NOMO-1 (cell line): Measurements from ENCODE around the gene MAJIN.

ENCODE experiments used
- DNase-seq, 2 experiments: peaks; one replicate each; lab custom pipeline; 2025; ENCODE audit not compliant: unreplicated experiment in 2 of 2; lab: John Stamatoyannopoulos, UW

The MAJIN gene

DNA sequence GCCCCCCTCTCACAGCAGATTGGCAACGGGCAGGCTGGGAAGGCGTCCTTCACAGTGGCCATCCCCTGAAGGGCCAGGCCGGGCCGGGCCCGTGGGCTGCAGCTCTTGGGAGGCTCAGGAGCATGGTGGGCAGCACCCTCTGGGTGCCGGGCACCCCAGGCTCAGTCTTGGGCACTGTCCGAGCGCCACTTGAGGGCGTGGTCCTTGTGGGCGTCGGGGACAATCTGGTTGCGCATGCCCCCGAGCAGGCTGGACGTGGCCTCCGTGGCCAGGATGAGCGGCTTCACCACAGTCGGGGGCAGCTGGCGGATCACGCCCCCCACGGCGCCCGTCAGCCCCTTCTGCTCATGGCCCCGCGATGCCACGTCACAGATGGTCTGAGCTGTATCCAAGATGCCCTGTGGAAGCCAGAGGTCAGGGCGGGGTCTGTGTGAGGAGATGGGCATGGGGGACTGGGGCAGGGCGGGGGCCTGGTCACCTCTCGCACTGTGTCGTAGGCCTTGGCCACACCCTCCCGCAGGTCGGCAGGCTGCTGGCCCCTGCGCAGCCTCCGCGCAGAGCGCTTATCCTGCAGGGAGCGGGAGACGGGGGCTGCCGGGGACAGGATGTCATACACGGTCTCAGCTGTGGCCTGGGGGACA, 77.0 kb downstream of the MAJIN start:
- DNase-seq, result no peak

DNA sequence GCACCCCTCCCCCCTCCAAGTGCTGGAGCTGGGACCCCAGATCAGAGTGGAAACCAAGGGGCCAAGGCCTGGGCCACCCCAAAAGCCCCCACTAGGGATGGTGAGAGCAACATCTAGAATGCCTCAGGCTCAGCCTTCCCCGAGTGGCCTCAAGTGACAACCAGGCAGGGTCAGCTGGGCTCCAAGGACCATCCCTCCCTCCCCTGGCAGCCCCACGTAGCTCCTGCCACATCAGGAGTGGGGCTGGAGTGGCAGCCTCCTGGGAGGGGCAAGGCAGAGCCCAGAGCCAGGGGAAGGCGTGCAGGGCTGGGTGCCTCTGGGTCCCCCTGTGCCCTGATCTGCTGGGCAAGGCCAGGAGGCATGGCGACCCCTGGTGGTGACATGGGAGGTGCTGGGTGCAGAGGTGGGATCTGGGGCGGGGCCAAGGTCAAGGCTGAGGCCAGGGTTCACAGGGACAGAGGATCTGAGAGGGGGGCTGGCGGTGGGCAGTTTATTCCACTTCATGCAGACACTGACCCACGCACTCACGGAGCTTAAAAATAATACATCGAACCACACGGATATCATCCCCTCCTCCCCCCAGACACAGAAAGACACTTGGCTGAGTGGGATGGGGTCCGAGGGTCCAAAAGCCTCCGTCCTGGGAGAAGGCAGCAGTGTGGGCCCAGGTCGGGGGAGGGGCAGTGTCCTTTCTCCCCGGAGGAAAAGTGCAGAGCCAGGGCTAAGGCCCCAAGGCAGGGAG, 77.7 kb downstream of the MAJIN start:
- peak; percentile 54 to 75 for DNase-seq

DNA sequence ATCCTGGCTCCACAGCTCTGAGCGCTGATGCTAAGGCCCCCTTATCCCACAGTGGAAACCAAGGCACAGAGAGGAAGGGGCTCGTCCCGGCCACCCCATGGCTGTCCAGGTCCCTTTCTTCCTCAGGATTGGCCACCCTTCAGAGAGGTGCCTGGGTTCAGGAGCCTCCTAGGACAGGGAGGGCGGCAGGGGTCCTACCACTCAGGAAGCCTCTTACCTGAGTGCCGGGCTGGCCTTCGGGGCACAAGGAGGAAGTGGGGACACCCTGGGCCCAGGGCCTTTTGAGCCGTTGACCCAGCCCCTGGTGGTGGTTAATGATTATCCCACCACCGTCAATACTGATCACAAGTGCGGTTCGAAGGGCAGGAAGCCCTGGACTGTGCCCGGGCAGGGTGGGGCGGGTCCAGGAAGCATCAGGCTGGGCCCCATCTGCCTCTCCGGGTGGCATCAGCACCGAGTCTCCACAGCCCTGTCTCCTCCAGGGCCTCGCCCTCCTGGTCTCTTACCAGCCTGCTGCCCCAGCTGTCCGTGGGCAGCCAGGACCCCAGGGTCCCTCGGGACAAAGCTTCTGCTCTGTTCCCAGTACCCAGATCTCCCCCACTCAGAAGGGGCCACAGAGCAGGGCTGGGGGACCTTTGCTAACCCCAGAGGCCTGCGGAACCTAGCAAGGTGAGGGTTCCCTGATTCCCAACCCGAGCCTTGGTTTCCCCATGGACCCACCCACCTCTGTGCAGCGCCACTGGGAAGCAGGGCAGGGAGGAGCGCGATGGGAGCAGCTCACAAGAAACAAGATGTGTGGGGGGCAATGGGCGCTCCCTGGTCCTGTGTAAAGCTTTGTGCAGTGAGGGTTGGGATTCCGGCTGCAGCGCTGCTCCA, 78.5 kb downstream of the MAJIN start:
- no peak for DNase-seq

DNA sequence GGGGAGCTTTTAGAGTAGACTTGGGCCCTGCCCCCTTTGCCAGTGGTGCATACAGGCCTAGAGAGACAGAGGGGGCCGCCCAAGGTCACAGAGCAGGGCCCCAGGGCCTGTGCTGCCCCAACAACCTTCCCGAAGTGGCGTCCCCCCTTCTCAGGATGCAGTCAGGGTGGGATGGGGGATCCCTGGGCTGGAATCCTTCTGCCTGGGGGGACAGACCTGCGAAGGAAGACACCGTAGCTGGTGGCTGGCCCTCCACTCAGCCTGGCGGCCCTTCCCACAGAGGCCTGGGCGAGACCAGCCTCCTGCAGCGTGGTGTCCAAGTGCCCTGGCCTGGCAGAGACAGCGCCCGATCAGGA, 79.1 kb downstream of the MAJIN start:
- DNase-seq, result no peak

DNA sequence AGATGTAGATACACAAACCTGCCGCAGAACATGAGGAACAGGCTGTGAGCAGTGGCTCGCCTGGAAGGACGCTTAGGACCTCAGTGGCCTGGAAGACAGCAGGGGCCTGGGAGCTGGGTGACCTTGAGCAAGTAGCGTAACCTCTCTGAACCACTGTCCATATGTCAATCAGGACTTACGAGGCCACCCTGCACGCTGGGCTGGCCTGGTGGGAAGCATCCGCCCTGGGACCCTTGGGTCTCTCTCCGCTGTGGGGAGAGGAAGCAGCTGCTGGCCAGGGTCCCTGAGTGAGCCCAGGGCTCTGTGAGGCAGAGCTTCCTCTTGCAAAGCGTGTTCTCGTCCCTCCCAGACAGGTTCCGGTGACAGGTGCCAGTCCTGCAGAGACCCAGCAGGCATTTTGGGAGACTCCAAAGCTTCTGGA, 79.5 kb downstream of the MAJIN start:
- no peak for DNase-seq

GRCh38 chr11:64891880-64892279, 80.0 kb downstream of the MAJIN start:
- DNase-seq, result no peak

DNA sequence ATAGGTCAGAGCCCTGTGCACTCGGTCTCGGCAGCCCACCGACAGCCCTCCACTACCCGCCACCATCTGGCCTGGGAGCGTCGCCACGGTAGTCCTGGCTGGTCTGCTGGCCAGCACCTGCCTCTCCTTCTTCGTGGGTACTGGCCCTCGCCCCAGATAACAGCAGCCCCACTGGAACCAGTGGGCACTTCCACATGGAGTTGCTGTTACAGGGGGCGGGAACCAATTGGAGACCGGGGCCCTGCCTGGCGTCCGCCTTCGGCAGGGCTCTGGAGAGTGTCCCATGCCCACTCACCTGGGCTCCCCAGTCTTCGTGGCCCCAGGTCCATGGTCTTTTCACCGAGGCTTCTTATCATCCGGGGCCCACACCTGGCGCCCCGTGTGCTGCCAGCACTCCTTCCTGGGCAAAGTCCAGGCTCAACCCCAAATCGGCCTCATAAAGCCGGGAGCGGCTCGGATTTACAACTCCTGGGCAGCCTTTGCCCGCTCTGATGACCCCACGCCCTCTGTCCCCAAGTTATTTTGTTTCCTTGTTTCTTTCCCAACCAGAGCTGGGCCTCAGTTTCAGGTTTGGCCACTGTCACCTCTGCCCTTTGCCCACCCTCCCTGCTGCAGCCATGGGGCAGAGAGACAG, 80.6 kb downstream of the MAJIN start:
- no peak for DNase-seq

DNA sequence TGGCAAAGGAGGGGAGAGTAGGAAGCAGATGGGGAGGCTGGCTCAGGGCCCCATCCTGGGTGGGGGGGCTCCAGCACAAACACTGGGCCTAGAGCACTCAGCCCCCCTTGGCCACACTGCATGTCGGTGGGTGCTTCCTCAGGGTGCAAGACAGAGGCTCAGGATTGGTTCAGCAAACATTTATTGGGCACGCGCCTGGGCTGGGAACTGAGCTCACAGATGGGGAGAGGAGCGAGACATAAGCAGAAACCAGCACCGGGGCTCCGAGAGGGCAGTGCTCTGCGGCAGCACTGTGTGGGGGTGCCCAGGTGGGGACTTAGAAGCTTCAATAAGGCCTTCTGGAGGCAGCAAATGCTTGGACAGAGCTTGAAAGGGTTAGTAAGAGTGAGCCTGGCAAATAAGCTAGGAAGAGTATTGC, 81.4 kb downstream of the MAJIN start:
- no peak for DNase-seq

GRCh38 chr11:64888729-64889511, 83.0 kb downstream of the MAJIN start:
- no peak for DNase-seq

- no peak for DNase-seq
Measured at GRCh38 chr11:64888406-64888728, 83.5 kb downstream of the MAJIN start.
